H1 (cell line): Measurements from ENCODE around the gene ASB16.

Experiments used
- JUN ChIP-seq: IDR thresholded peaks from 2 replicates; pipeline ENCODE4 v1.6.1; 2011; ENCODE audit warnings: low read depth, mild to moderate bottlenecking, improper control_type of control experiment, low read length
- YY1 ChIP-seq: IDR thresholded peaks from 2 replicates; pipeline ENCODE4 v1.6.1; 2011; ENCODE audit warnings: low read depth, mild to moderate bottlenecking, low read length

DNA sequence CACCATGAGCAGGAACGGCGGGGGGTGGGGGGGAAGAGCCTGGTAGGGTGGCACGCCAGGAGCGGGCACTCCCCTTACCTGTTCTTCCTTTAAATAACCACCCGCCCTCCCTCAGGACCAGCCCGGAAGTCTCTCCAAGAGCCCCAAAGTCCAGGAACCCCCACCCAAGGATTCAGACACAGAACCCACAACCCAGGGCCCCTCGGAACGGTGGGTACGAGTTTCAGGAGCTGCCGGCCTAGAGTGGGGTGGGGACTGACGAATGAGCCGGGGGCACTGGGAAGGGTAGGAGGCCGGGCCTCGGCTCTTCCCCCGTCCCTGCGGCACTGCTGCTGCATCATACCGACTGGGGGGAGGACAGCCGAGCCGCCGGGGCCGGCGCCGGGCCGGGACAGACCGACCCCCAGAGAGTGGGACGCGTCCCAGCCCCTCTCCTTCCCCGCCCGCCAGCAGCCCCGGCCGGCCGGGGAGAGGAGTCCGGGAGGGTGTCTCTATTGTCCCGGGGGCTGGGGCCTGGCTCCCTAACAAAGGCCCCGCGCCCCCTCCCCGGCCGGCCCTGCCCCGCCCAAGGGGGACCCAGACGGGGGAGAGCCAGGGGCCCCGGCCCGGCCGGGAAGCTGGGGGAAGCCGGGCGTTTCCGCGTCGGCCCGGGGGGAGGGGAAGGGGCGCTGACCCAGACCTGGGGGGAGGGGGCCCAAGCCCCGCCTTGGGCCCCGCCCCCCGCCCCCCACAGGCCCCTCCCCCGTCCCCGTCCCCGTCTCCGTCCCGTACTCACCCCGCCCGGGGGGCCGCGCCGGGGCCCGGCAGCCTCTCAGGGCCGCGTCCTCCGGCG is 28.4 kb downstream of the ASB16 start:
- TF ChIP-seq JUN = no peak
- TF ChIP-seq YY1 = no peak
